Subcutaneous adipose tissue (tissue), 4 donors: Measurements from ENCODE around the gene SDF2L1. TPM values are rescaled to one million over a fixed set of nuclear protein-coding genes. Genes with fewer than 3 reads are reported as not detected.

Experiments
- CTCF ChIP-seq: fragments of 450-650 bp; IDR thresholded peaks from one replicate; pipeline ENCODE4 v1.5.1; 2016; ENCODE audit warnings: low read depth, mild to moderate bottlenecking, control low read depth, antibody characterized with exemption, moderate library complexity
- total RNA-seq, 4 donors: library from RNA; depleted of rRNA; stranded (reverse); fragments of >200 nt; gene quantifications; one replicate each; pipeline ENCODE4 v1.1.0, GENCODE V29; 2016

SDF2L1 gene
- total RNA-seq: 10 to 100 TPM; 11.7 to 25.8 (median 18.5) TPM

- TF ChIP-seq CTCF: no peak
Observed at GRCh38 chr22:21641789-21642583, at the start of gene SDF2L1. Gene SDF2L1, plus strand, starts transcription at chr22:21642302. Its CDS starts 35 bp downstream, at chr22:21642337.

- TF ChIP-seq CTCF: no peak
Observed at GRCh38 chr22:21592422-21592821, 49.7 kb upstream of the SDF2L1 start.

- no peak for TF ChIP-seq CTCF
Observed at GRCh38 chr22:21593406-21594232, 48.5 kb upstream of the SDF2L1 start.

- TF ChIP-seq CTCF: no peak
Observed at GRCh38 chr22:21594865-21595452, 47.1 kb upstream of the SDF2L1 start.

GRCh38 chr22:21598302-21598701, 43.8 kb upstream of the SDF2L1 start:
- no peak for TF ChIP-seq CTCF

- TF ChIP-seq CTCF: no peak
Observed at GRCh38 chr22:21599053-21599893, 42.8 kb upstream of the SDF2L1 start.
